GM19463 (cell line): ENCODE results near the gene OR10D3.
"Not testable (repeated sequence)": the region's sequence is repeated elsewhere in the genome, so short reads cannot be mapped to it uniquely, and the experiment has no call there.

Experiments
- ATAC-seq: cut with Tn5 transposase; IDR thresholded peaks from one replicate; pipeline ENCODE4 v1.9.1; 2021; ENCODE audit warnings: mild to moderate bottlenecking, moderate library complexity; ENCODE audit not compliant: unreplicated experiment

Gene OR10D3

GRCh38 chr11:124194293-124195188 is 11.4 kb downstream of the OR10D3 start:
- ATAC-seq = no peak

GRCh38 chr11:124195189-124195734 is 12.1 kb downstream of the OR10D3 start:
- no peak for ATAC-seq

- no peak for ATAC-seq
Measured at GRCh38 chr11:124197999-124198398, 14.9 kb downstream of the OR10D3 start.

- ATAC-seq = no peak
Measured at GRCh38 chr11:124198897-124199296, 15.8 kb downstream of the OR10D3 start.

GRCh38 chr11:124199702-124200101 is 16.6 kb downstream of the OR10D3 start:
- ATAC-seq = no peak

- no peak for ATAC-seq
Measured at GRCh38 chr11:124200671-124201070, 17.5 kb downstream of the OR10D3 start.

GRCh38 chr11:124202951-124203350 is 19.8 kb downstream of the OR10D3 start:
- no peak for ATAC-seq

GRCh38 chr11:124204008-124204407 is 20.9 kb downstream of the OR10D3 start:
- no peak for ATAC-seq

- no peak for ATAC-seq
Measured at GRCh38 chr11:124207102-124207792, 24.1 kb downstream of the OR10D3 start.

- no peak for ATAC-seq
Measured at GRCh38 chr11:124209824-124210357, 26.7 kb downstream of the OR10D3 start.

GRCh38 chr11:124210421-124210820 is 27.3 kb downstream of the OR10D3 start:
- no peak for ATAC-seq

GRCh38 chr11:124211321-124211720 is 28.2 kb downstream of the OR10D3 start:
- no peak for ATAC-seq

- no peak for ATAC-seq
Measured at GRCh38 chr11:124214027-124214426, 30.9 kb downstream of the OR10D3 start.

- no peak for ATAC-seq
Measured at GRCh38 chr11:124219126-124219525, 36.0 kb downstream of the OR10D3 start.

- no peak for ATAC-seq
Measured at GRCh38 chr11:124222407-124222806, 39.3 kb downstream of the OR10D3 start.

- ATAC-seq = not testable (repeated sequence)
Measured at GRCh38 chr11:124224618-124225423, 41.7 kb downstream of the OR10D3 start.

- no peak for ATAC-seq
Measured at GRCh38 chr11:124225471-124225870, 42.3 kb downstream of the OR10D3 start.

- ATAC-seq = no peak
Measured at GRCh38 chr11:124233376-124233775, 50.2 kb downstream of the OR10D3 start.
